ENCODE results near the gene KDM2B. TPM values are rescaled to one million over a fixed set of nuclear protein-coding genes. Genes with fewer than 3 reads are reported as not detected.

Gene KDM2B
- total and polyA plus RNA-seq, 2 experiments from 2014 or later = 30.8 to 82.1 TPM

- peak; percentile 48 to 52 for DNase-seq (ENCODE audit: low read depth in 1 of 2, low spot score in 1 of 2)
- Histone ChIP-seq H3K36me3 (peaks cover 9% of the 10 kb centered on the region), H3K27me3 (no peaks in the 10 kb centered on the region), H3K9me3 (ENCODE audit: low read depth) (no peaks in the 10 kb centered on the region), H3K4me1 (ENCODE audit: low read depth) (peaks cover 41% of the 10 kb centered on the region), H3K27ac (peak overlapping the region; percentile 96), H3K4me3 (peak overlapping the region; percentile 48)
- TF ChIP-seq, protein P1, sequence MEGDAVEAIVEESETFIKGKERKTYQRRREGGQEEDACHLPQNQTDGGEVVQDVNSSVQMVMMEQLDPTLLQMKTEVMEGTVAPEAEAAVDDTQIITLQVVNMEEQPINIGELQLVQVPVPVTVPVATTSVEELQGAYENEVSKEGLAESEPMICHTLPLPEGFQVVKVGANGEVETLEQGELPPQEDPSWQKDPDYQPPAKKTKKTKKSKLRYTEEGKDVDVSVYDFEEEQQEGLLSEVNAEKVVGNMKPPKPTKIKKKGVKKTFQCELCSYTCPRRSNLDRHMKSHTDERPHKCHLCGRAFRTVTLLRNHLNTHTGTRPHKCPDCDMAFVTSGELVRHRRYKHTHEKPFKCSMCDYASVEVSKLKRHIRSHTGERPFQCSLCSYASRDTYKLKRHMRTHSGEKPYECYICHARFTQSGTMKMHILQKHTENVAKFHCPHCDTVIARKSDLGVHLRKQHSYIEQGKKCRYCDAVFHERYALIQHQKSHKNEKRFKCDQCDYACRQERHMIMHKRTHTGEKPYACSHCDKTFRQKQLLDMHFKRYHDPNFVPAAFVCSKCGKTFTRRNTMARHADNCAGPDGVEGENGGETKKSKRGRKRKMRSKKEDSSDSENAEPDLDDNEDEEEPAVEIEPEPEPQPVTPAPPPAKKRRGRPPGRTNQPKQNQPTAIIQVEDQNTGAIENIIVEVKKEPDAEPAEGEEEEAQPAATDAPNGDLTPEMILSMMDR (IDR thresholded peaks at IDR 0.05; ENCODE audit: low read depth, low read length) = no peak
Observed at GRCh38 chr12:121578230-121579189, 2.3 kb downstream of the KDM2B start.

DNA sequence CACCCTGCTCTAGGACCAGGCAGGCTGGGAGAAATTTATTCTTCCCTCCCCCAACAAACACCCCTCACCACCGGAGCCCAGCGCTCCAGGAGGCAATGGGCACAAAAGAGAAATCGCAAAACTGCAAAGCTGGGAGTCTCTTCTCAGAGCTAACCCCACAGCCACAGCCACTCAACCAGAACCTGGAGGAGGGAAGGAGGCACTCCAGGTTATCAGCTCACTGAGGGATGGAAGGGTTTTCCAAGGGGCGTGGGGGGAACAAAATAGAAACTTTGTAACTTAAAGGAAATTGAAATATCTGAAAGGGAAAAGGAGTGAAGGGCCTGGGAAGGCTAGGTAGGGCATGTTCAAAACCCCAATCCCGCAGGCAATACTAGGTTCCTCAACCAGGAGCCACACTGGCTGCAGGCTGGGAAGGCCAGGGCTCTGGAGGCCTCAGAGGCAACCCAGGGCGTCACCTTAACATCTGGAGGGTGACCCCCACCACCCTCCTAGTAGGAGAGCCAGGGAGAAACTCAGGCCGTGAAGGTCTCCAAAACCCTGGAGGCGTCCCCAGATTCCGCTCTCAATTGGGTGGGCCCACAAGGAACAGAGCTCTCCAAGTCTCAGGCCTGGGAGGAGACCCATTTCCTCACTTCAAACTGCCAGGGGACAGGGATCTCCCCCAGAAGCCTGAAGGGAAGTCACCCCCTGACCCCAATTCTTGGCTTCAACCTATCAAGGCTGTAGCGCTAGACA lies 3.2 kb downstream of the KDM2B start:
- Histone ChIP-seq H3K4me1 (ENCODE audit: low read depth) (peaks cover 35% of the 10 kb centered on the region), H3K9me3 (ENCODE audit: low read depth) (no peaks in the 10 kb centered on the region), H3K27ac (peak overlapping the region; percentile 96), H3K36me3 (peaks cover 9% of the 10 kb centered on the region), H3K27me3 (no peaks in the 10 kb centered on the region), H3K4me3 (peak overlapping the region; percentile 48)
- DNase-seq (ENCODE audit: low read depth in 1 of 2, low spot score in 1 of 2) = peak in 1 of 2 donors; percentile 42
- TF ChIP-seq, protein P1 (IDR thresholded peaks at IDR 0.05; ENCODE audit: low read depth, low read length) = no peak

- Histone ChIP-seq H3K4me1 (ENCODE audit: low read depth) (peaks cover 30% of the 10 kb centered on the region), H3K27ac (peak overlapping the region; percentile 96), H3K36me3 (peaks cover 9% of the 10 kb centered on the region)
Observed at GRCh38 chr12:121576851-121577391, 3.9 kb downstream of the KDM2B start.

DNA sequence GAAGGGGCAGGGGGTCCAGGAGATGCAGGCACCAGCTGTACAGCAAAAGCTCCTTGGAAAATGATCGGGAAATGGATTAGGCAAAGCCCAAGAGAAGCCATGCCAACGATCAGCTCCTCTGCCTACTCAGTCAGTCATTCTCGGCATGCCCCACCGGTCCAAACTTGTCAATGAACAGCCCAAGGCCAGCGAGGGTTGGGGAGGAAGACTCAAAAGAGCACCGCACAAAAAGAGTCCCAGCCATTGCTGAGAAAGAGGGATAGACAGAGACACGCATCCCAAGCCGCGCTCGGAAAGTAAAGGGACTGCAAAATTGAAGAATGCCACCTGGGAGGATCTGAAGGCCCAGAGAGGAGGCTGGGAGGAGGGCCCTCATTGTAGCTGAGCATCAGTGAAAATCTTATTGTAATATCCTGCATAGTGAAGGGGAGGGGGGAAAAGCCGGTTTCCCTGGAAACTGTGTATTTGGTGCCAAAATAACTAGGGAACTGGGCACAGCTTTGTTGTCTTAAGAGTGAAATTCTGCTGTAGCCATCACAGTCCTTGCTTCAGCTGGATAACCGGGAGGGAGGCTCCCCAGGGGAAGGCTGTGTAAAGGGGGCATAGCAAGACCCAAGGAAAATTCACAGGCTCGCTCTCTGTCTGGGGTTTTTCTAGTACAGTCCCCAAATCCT lies 4.7 kb downstream of the KDM2B start:
- peaks cover 22% of the 10 kb centered on the region for H3K4me1 ChIP-seq (ENCODE audit: low read depth)
- no peaks in the 10 kb centered on the region for H3K27me3 ChIP-seq
- peaks cover 9% of the 10 kb centered on the region for H3K36me3 ChIP-seq
- TF ChIP-seq, protein P1 (IDR thresholded peaks at IDR 0.05; ENCODE audit: low read depth, low read length) = no peak
- H3K27ac ChIP-seq = peak overlapping the region; percentile 96
- peak in 1 of 2 donors; percentile 49 for DNase-seq (ENCODE audit: low read depth in 1 of 2, low spot score in 1 of 2)
- no peaks in the 10 kb centered on the region for H3K9me3 ChIP-seq (ENCODE audit: low read depth)
- no peak overlapping the region for H3K4me3 ChIP-seq

More at GRCh38 chr12:121576851-121577391, 3.9 kb downstream of the KDM2B start:
- TF ChIP-seq, protein P1 (IDR thresholded peaks at IDR 0.05; ENCODE audit: low read depth, low read length) = no peak
- Histone ChIP-seq H3K9me3 (ENCODE audit: low read depth) (no peaks in the 10 kb centered on the region), H3K4me3 (no peak overlapping the region), H3K27me3 (no peaks in the 10 kb centered on the region)
- DNase-seq (ENCODE audit: low read depth in 1 of 2, low spot score in 1 of 2) = peak in 1 of 2 donors; percentile 70

DNA sequence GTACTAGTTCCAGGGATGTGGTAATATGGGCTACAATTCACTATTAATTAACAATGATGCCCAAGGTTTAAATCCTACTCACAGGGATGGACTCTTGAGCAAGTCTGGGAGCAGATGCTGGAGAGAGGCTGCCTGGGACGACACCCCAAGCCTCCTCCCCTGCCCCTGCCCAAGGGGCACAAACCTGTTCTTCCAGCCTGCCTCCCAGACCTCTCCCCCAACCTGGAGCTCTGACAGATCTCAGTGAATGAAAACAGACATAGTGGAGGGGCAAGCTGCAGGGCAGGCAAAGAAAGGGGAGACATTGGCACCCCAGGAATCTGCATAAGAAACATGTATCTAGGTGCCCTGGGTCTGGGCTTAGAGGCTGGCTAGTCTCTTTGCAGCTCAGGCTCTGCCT lies 5.8 kb downstream of the KDM2B start:
- Histone ChIP-seq H3K27ac (no peak overlapping the region), H3K4me1 (ENCODE audit: low read depth) (peaks cover 22% of the 10 kb centered on the region), H3K4me3 (no peak overlapping the region), H3K27me3 (no peaks in the 10 kb centered on the region), H3K9me3 (ENCODE audit: low read depth) (no peaks in the 10 kb centered on the region), H3K36me3 (peaks cover 9% of the 10 kb centered on the region)
- TF ChIP-seq, protein P1 (IDR thresholded peaks at IDR 0.05; ENCODE audit: low read depth, low read length) = no peak
- DNase-seq (ENCODE audit: low read depth in 1 of 2, low spot score in 1 of 2) = no peak

Data from cardiac muscle cell (in vitro differentiated cells and primary cell).